GM20000 (cell line): Measurements from ENCODE around the gene AKAP6.

ENCODE experiments used
- DNase-seq: peaks from one replicate; pipeline ENCODE4 v3.0.0; 2012; ENCODE audit warnings: low spot score
- CTCF ChIP-seq: IDR thresholded peaks from 2 replicates; pipeline ENCODE4 v1.5.1; 2012; ENCODE audit warnings: mild to moderate bottlenecking, control low read depth; ENCODE audit errors: extremely low read depth, missing control alignments

The AKAP6 gene

GRCh38 chr14:32545095-32545494, 216.0 kb downstream of the AKAP6 start:
- DNase-seq: no peak
- no peak for TF ChIP-seq CTCF

- TF ChIP-seq CTCF: no peak
- no peak for DNase-seq
Observed at GRCh38 chr14:32545506-32546210, 216.6 kb downstream of the AKAP6 start.

GRCh38 chr14:32546246-32546645, 217.1 kb downstream of the AKAP6 start:
- no peak for TF ChIP-seq CTCF
- DNase-seq: no peak

- DNase-seq: no peak
- no peak for TF ChIP-seq CTCF
Observed at GRCh38 chr14:32552766-32553165, 223.7 kb downstream of the AKAP6 start.

GRCh38 chr14:32559048-32559447, 229.9 kb downstream of the AKAP6 start:
- DNase-seq: no peak
- TF ChIP-seq CTCF: no peak

- TF ChIP-seq CTCF: no peak
- no peak for DNase-seq
Observed at GRCh38 chr14:32559590-32559989, 230.5 kb downstream of the AKAP6 start.

- peak; percentile 70 for TF ChIP-seq CTCF
- peak; percentile 41 for DNase-seq
Observed at GRCh38 chr14:32560209-32560857, 231.2 kb downstream of the AKAP6 start.
